Fibroblast of skin of right quadriceps (primary cell): Measurements from ENCODE around the gene HEATR5A.

ENCODE experiments used
- DNase-seq: peaks from one replicate; pipeline ENCODE4 v3.0.0-alpha.2; 2013

The HEATR5A gene

GRCh38 chr14:31425905-31426304 lies 5.6 kb upstream of the HEATR5A start:
- DNase-seq: no peak

GRCh38 chr14:31421200-31421599 lies 850 bp upstream of the HEATR5A start:
- DNase-seq: no peak

- peak; percentile 21 for DNase-seq
Observed at GRCh38 chr14:31419967-31420318, 407 bp downstream of the HEATR5A start.

- no peak for DNase-seq
Observed at GRCh38 chr14:31419179-31419966, 977 bp downstream of the HEATR5A start.

GRCh38 chr14:31418440-31418839 lies 1.9 kb downstream of the HEATR5A start:
- no peak for DNase-seq

- no peak for DNase-seq
Observed at GRCh38 chr14:31414190-31414833, 6.0 kb downstream of the HEATR5A start.

- DNase-seq: peak; percentile 22
Observed at GRCh38 chr14:31411218-31411727, 9.1 kb downstream of the HEATR5A start.

GRCh38 chr14:31410048-31410650 lies 10.2 kb downstream of the HEATR5A start:
- no peak for DNase-seq

- no peak for DNase-seq
Observed at GRCh38 chr14:31408421-31408820, 11.9 kb downstream of the HEATR5A start.

GRCh38 chr14:31405599-31406232 lies 14.6 kb downstream of the HEATR5A start:
- DNase-seq: no peak

- no peak for DNase-seq
Observed at GRCh38 chr14:31405106-31405505, 15.2 kb downstream of the HEATR5A start.

- no peak for DNase-seq
Observed at GRCh38 chr14:31403707-31404106, 16.6 kb downstream of the HEATR5A start.

- no peak for DNase-seq
Observed at GRCh38 chr14:31402764-31403439, 17.4 kb downstream of the HEATR5A start.

GRCh38 chr14:31401369-31401932 lies 18.9 kb downstream of the HEATR5A start:
- no peak for DNase-seq

GRCh38 chr14:31400031-31400638 lies 20.2 kb downstream of the HEATR5A start:
- no peak for DNase-seq

- DNase-seq: no peak
Observed at GRCh38 chr14:31395572-31396205, 24.7 kb downstream of the HEATR5A start.

- no peak for DNase-seq
Observed at GRCh38 chr14:31395119-31395518, 25.2 kb downstream of the HEATR5A start.

- no peak for DNase-seq
Observed at GRCh38 chr14:31391977-31392503, 28.3 kb downstream of the HEATR5A start.

- DNase-seq: no peak
Observed at GRCh38 chr14:31391473-31391872, 28.9 kb downstream of the HEATR5A start.

- DNase-seq: no peak
Observed at GRCh38 chr14:31389946-31390345, 30.4 kb downstream of the HEATR5A start.

- DNase-seq: no peak
Observed at GRCh38 chr14:31388687-31389413, 31.5 kb downstream of the HEATR5A start.
